ENCODE data around the gene MAP3K13. TPM values are rescaled to one million over a fixed set of nuclear protein-coding genes. Genes with fewer than 3 reads are reported as not detected.
"Not testable (repeated sequence)": the region's sequence is repeated elsewhere in the genome, so short reads cannot be mapped to it uniquely, and the experiment has no call there.

Gene MAP3K13
- total RNA-seq, 1 experiment from 2014 or later: 10.6 TPM

DNA sequence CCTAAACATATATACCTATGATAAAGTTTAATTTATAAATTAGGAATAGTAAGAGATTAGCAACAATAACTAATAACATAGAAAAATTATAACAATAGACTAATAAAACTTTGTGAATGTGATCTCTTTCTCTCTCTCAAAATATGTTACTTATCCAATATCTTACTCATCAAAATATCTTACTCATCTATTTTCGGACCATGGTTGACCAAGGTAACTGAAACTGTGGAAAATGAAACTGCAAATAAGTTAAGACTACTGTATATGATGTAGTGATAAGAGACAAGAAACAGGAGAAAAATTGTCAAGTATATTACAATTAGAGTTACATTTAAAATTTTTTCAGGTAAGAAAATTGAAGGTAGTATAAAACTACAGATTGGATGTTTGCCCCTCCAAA, 19.2 kb downstream of the MAP3K13 start:
- Histone ChIP-seq H2BK5ac (ENCODE audit: insufficient read length, low read length) (no peak overlapping the region), H3K23me2 (ENCODE audit: insufficient read length, low read depth, low read length, poor library complexity, severe bottlenecking) (no peaks in the 10 kb centered on the region), H3K9me3 (ENCODE audit: control insufficient read depth, low read depth, low read length) (no peaks in the 10 kb centered on the region), H3K4ac (ENCODE audit: low read depth, low read length) (no peak overlapping the region), H3K9ac (ENCODE audit: extremely low read depth, insufficient read length, low read length) (no peak overlapping the region), H2BK120ac (ENCODE audit: low read depth, low read length, poor library complexity, severe bottlenecking) (no peak overlapping the region), H3K18ac (ENCODE audit: insufficient read length, low read depth, low read length) (no peak overlapping the region), H2BK15ac (ENCODE audit: low read depth, low read length) (no peak overlapping the region), H2AFZ (ENCODE audit: low read length) (no peak overlapping the region), H4K20me1 (ENCODE audit: control insufficient read depth, insufficient read depth, insufficient read length) (no peaks in the 10 kb centered on the region), H3K23ac (ENCODE audit: insufficient read length, low read depth, low read length) (no peak overlapping the region), H3K79me2 (ENCODE audit: insufficient read depth, low read length) (no peaks in the 10 kb centered on the region), H3K14ac (ENCODE audit: insufficient read depth, low read length) (no peak overlapping the region), H4K8ac (replicated peaks; ENCODE audit: insufficient read length, low read depth, low read length) (no peak overlapping the region), H3K27me3 (ENCODE audit: insufficient read depth, low read length) (no peaks in the 10 kb centered on the region), H2BK20ac (ENCODE audit: low read depth, low read length, poor library complexity, severe bottlenecking) (no peak overlapping the region), H3K4me2 (ENCODE audit: insufficient read depth, insufficient read length, low read length) (no peak overlapping the region), H2AK5ac (ENCODE audit: insufficient read length, low read length) (no peak overlapping the region), H3K56ac (ENCODE audit: insufficient read length, low read depth, low read length) (no peak overlapping the region), H4K5ac (ENCODE audit: insufficient read length, low read depth, low read length) (no peak overlapping the region), H3K4me1 (ENCODE audit: insufficient read depth, low read length) (no peaks in the 10 kb centered on the region), H4K91ac (ENCODE audit: insufficient read length, low read depth, low read length) (no peak overlapping the region), H3T11ph (ENCODE audit: low read length) (no peak overlapping the region), H3K27ac (ENCODE audit: insufficient read length, low read depth, low read length) (no peak overlapping the region), H3K79me1 (ENCODE audit: insufficient read depth, low read depth, low read length, poor library complexity, severe bottlenecking) (no peaks in the 10 kb centered on the region), H2BK12ac (ENCODE audit: insufficient read length, low read depth, low read length) (no peak overlapping the region)
- TF ChIP-seq, protein P1, sequence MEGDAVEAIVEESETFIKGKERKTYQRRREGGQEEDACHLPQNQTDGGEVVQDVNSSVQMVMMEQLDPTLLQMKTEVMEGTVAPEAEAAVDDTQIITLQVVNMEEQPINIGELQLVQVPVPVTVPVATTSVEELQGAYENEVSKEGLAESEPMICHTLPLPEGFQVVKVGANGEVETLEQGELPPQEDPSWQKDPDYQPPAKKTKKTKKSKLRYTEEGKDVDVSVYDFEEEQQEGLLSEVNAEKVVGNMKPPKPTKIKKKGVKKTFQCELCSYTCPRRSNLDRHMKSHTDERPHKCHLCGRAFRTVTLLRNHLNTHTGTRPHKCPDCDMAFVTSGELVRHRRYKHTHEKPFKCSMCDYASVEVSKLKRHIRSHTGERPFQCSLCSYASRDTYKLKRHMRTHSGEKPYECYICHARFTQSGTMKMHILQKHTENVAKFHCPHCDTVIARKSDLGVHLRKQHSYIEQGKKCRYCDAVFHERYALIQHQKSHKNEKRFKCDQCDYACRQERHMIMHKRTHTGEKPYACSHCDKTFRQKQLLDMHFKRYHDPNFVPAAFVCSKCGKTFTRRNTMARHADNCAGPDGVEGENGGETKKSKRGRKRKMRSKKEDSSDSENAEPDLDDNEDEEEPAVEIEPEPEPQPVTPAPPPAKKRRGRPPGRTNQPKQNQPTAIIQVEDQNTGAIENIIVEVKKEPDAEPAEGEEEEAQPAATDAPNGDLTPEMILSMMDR (conservative IDR thresholded peaks at IDR 0.05): no peak
- WGBS (ENCODE audit: extremely low coverage, insufficient read length, low lambda C conversion rate): no CpG with 5 or more reads among the region's 1 CpG
- Mint-ChIP-seq H3K27me3 (ENCODE audit: low read depth) (peaks cover 2% of the 10 kb centered on the region), H3K9me3 (peaks cover 14 to 19% of the 10 kb centered on the region in 2 experiments), H3K36me3 (ENCODE audit: insufficient read depth in 1 of 3, low read depth in 3 of 3) (peaks cover 7 to 13% (median 12%) of the 10 kb centered on the region in 3 experiments; a peak in 6 of 7 replicates), H3K4me3 (no peak overlapping the region), H3K27ac (no peak overlapping the region), H3K4me1 (peaks cover 0 to 4% of the 10 kb centered on the region in 2 experiments; a peak in 1 of 4 replicates)
- DNase-seq: no peak

DNA sequence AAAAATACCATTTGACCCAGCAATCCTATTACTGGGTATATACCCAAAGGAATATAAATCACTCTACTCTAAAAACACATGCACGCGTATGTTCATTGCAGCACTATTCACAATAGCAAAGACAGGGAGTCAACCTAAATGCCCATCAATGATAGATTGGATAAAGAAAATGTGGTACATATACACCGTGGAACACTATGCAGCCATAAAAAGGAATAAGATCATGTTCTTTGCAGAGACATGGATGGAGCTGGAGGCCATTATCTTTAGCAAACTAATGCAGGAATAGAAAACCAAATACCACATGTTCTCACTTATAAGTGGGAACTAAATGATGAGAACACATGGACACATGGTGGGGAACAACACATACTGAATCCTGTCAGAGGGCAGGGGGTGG, 23.6 kb downstream of the MAP3K13 start:
- H4K5ac ChIP-seq (ENCODE audit: insufficient read length, low read depth, low read length); H2BK12ac ChIP-seq (ENCODE audit: insufficient read length, low read depth, low read length); H3K18ac ChIP-seq (ENCODE audit: insufficient read length, low read depth, low read length); H3K4me1 Mint-ChIP-seq; H3K36me3 Mint-ChIP-seq (ENCODE audit: insufficient read depth in 1 of 3, low read depth in 3 of 3); H3K27ac ChIP-seq (ENCODE audit: insufficient read length, low read depth, low read length); H3K27me3 Mint-ChIP-seq (ENCODE audit: low read depth); H3K9ac ChIP-seq (ENCODE audit: extremely low read depth, insufficient read length, low read length); H2AK5ac ChIP-seq (ENCODE audit: insufficient read length, low read length); H2BK120ac ChIP-seq (ENCODE audit: low read depth, low read length, poor library complexity, severe bottlenecking); H3K23me2 ChIP-seq (ENCODE audit: insufficient read length, low read depth, low read length, poor library complexity, severe bottlenecking); H3K9me3 ChIP-seq (ENCODE audit: control insufficient read depth, low read depth, low read length); H2AFZ ChIP-seq (ENCODE audit: low read length); H3K27ac Mint-ChIP-seq; H4K91ac ChIP-seq (ENCODE audit: insufficient read length, low read depth, low read length); H3K23ac ChIP-seq (ENCODE audit: insufficient read length, low read depth, low read length); H4K20me1 ChIP-seq (ENCODE audit: control insufficient read depth, insufficient read depth, insufficient read length); DNase-seq; H3K14ac ChIP-seq (ENCODE audit: insufficient read depth, low read length); H2BK15ac ChIP-seq (ENCODE audit: low read depth, low read length); H3K4ac ChIP-seq (ENCODE audit: low read depth, low read length); H3K27me3 ChIP-seq (ENCODE audit: insufficient read depth, low read length); H3K56ac ChIP-seq (ENCODE audit: insufficient read length, low read depth, low read length); H3K4me3 Mint-ChIP-seq; H2BK20ac ChIP-seq (ENCODE audit: low read depth, low read length, poor library complexity, severe bottlenecking); H4K8ac ChIP-seq (replicated peaks; ENCODE audit: insufficient read length, low read depth, low read length); H3K79me1 ChIP-seq (ENCODE audit: insufficient read depth, low read depth, low read length, poor library complexity, severe bottlenecking); H3K79me2 ChIP-seq (ENCODE audit: insufficient read depth, low read length); H3T11ph ChIP-seq (ENCODE audit: low read length); H3K4me2 ChIP-seq (ENCODE audit: insufficient read depth, insufficient read length, low read length); H3K9me3 Mint-ChIP-seq; H2BK5ac ChIP-seq (ENCODE audit: insufficient read length, low read length); H3K4me1 ChIP-seq (ENCODE audit: insufficient read depth, low read length): not testable (repeated sequence)
- WGBS (ENCODE audit: extremely low coverage, insufficient read length, low lambda C conversion rate): no CpG with 5 or more reads among the region's 3 CpGs

All from H9 (cell line).